Cardiac septum (tissue), 1 donor: ENCODE data around the gene STPG2. TPM values are rescaled to one million over a fixed set of nuclear protein-coding genes. Genes with fewer than 3 reads are reported as not detected.

Source experiments
- DNase-seq: peaks from one replicate; pipeline ENCODE4 v3.0.0-alpha.2; 2020; ENCODE audit warnings: low spot score
- intact Hi-C: fragments of 100-400 bp; cut with DNase I; formaldehyde crosslinking; loops from one replicate; pipeline ENCODE4 v1.14.0; 2022
- total RNA-seq: library from RNA; stranded (reverse); fragmentation: NEBNext Ultra II Directional; extraction: Animal tissue kit (Norgen Biotek cat#: 25700); gene quantifications from one replicate; pipeline ENCODE4 v1.2.1, GENCODE V29; 2021
- donor health status: DM: no; HTN: no; CAD: no.

The STPG2 gene
- total RNA-seq, 1 donor from 2014 or later: 0.19 TPM

- no peak for DNase-seq
- intact Hi-C loops: no loop called here
Observed at GRCh38 chr4:97866821-97867556, 276.3 kb downstream of the STPG2 start.

- intact Hi-C loops: no loop called here
- DNase-seq: no peak
Observed at GRCh38 chr4:97851115-97851514, 292.2 kb downstream of the STPG2 start.

GRCh38 chr4:97845758-97846157, 297.5 kb downstream of the STPG2 start:
- intact Hi-C loops: no loop called here

GRCh38 chr4:97841512-97841911, 301.8 kb downstream of the STPG2 start:
- intact Hi-C loops: no loop called here
- DNase-seq: no peak

More at GRCh38 chr4:97845758-97846157, 297.5 kb downstream of the STPG2 start:
- DNase-seq: no peak

GRCh38 chr4:97836662-97837061, 306.6 kb downstream of the STPG2 start:
- no peak for DNase-seq
- intact Hi-C loops: no loop called here

GRCh38 chr4:97828646-97829045, 314.6 kb downstream of the STPG2 start:
- no peak for DNase-seq
- intact Hi-C loops: no loop called here

GRCh38 chr4:97819294-97819693, 324.0 kb downstream of the STPG2 start:
- intact Hi-C loops: no loop called here
- DNase-seq: no peak

- DNase-seq: no peak
- intact Hi-C loops: no loop called here
Observed at GRCh38 chr4:97812768-97813167, 330.5 kb downstream of the STPG2 start.

- DNase-seq: no peak
- intact Hi-C loops: no loop called here
Observed at GRCh38 chr4:97786306-97786920, 356.9 kb downstream of the STPG2 start.

- no peak for DNase-seq
- intact Hi-C loops: no loop called here
Observed at GRCh38 chr4:97778174-97778573, 365.1 kb downstream of the STPG2 start.

- no peak for DNase-seq
- intact Hi-C loops: no loop called here
Observed at GRCh38 chr4:97774347-97774989, 368.8 kb downstream of the STPG2 start.

GRCh38 chr4:97770222-97770621, 373.1 kb downstream of the STPG2 start:
- DNase-seq: no peak
- intact Hi-C loops: no loop called here

- no peak for DNase-seq
- intact Hi-C loops: no loop called here
Observed at GRCh38 chr4:97762115-97762512, 381.2 kb downstream of the STPG2 start.

GRCh38 chr4:97761445-97762114, 381.7 kb downstream of the STPG2 start:
- DNase-seq: no peak
- intact Hi-C loops: no loop called here

- DNase-seq: no peak
- intact Hi-C loops: no loop called here
Observed at GRCh38 chr4:97759785-97760184, 383.5 kb downstream of the STPG2 start.

- no peak for DNase-seq
- intact Hi-C loops: no loop called here
Observed at GRCh38 chr4:97752599-97752998, 390.7 kb downstream of the STPG2 start.

- intact Hi-C loops: no loop called here
- DNase-seq: no peak
Observed at GRCh38 chr4:97747945-97748344, 395.3 kb downstream of the STPG2 start.

GRCh38 chr4:97720869-97721432, 422.3 kb downstream of the STPG2 start:
- DNase-seq: no peak
- intact Hi-C loops: no loop called here

GRCh38 chr4:97691111-97691605, 452.1 kb downstream of the STPG2 start:
- intact Hi-C loops: no loop called here
- DNase-seq: no peak

GRCh38 chr4:97670703-97671269, 472.5 kb downstream of the STPG2 start:
- no peak for DNase-seq
- intact Hi-C loops: no loop called here
